ENCODE data around the gene KAT6B.

KAT6B gene

GRCh38 chr10:74995806-74996205 is 169.4 kb downstream of the KAT6B start:
- TF ChIP-seq, protein P1, sequence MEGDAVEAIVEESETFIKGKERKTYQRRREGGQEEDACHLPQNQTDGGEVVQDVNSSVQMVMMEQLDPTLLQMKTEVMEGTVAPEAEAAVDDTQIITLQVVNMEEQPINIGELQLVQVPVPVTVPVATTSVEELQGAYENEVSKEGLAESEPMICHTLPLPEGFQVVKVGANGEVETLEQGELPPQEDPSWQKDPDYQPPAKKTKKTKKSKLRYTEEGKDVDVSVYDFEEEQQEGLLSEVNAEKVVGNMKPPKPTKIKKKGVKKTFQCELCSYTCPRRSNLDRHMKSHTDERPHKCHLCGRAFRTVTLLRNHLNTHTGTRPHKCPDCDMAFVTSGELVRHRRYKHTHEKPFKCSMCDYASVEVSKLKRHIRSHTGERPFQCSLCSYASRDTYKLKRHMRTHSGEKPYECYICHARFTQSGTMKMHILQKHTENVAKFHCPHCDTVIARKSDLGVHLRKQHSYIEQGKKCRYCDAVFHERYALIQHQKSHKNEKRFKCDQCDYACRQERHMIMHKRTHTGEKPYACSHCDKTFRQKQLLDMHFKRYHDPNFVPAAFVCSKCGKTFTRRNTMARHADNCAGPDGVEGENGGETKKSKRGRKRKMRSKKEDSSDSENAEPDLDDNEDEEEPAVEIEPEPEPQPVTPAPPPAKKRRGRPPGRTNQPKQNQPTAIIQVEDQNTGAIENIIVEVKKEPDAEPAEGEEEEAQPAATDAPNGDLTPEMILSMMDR (IDR thresholded peaks at IDR 0.05; ENCODE audit: low read depth, low read length, missing control alignments) = no peak
- no peak overlapping the region for H3K4me3 ChIP-seq (ENCODE audit: low read depth, low read length)
- in situ Hi-C loops (cut with HindIII; ENCODE audit: low sequenced_read_pairs) = no loop called here
- DNase-seq (ENCODE audit: low read depth) = no peak

DNA sequence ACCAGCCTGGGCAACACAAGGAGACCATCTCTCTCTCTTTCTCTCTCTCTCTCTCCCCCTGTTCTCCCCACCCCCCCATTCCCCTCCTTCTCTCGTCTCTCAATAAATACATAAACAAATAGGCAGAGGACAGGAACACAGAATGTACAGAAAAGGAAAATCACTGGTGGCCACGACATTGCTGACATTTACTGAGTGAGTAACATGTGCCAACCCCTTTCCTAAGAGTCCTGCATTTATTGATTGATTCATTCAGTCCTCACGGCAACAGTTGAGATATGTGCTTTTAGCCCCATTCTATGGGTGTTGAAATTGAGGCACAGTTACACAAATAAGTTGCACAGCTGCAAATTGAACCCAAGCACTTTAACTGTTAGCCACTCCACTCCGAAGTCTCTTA is 170.8 kb downstream of the KAT6B start:
- DNase-seq (ENCODE audit: low read depth) = no peak
- in situ Hi-C loops (cut with HindIII; ENCODE audit: low sequenced_read_pairs) = no loop called here
- TF ChIP-seq, protein P1 (IDR thresholded peaks at IDR 0.05; ENCODE audit: low read depth, low read length, missing control alignments) = no peak
- no peak overlapping the region for H3K4me3 ChIP-seq (ENCODE audit: low read depth, low read length)

- TF ChIP-seq, protein P1 (IDR thresholded peaks at IDR 0.05; ENCODE audit: low read depth, low read length, missing control alignments) = no peak
- in situ Hi-C loops (cut with HindIII; ENCODE audit: low sequenced_read_pairs) = no loop called here
- no peak overlapping the region for H3K4me3 ChIP-seq (ENCODE audit: low read depth, low read length)
- DNase-seq (ENCODE audit: low read depth) = no peak
Observed at GRCh38 chr10:75000748-75001321, 174.4 kb downstream of the KAT6B start.

GRCh38 chr10:75001715-75002350 is 175.4 kb downstream of the KAT6B start:
- H3K4me3 ChIP-seq (ENCODE audit: low read depth, low read length) = no peak overlapping the region
- in situ Hi-C loops (cut with HindIII; ENCODE audit: low sequenced_read_pairs) = no loop called here
- TF ChIP-seq, protein P1 (IDR thresholded peaks at IDR 0.05; ENCODE audit: low read depth, low read length, missing control alignments) = no peak
- no peak for DNase-seq (ENCODE audit: low read depth)

DNA sequence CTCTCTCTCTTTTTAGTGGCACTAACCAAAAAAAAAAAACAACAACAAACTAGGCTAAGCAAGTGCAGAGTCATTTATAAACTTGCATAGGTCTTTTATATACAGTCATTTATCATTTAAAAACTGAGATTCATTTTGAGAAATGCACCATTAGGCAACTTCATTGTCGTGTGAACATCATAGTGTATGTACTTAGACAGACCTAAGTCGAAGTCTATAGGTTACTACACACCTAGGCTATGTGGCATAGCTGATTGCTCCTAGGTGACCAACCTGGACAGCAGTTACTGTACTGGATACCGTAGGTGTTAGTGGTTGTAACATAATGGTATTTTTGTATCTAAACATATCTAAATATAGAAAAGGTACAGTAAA is 175.9 kb downstream of the KAT6B start:
- in situ Hi-C loops (cut with HindIII; ENCODE audit: low sequenced_read_pairs) = no loop called here
- TF ChIP-seq, protein P1 (IDR thresholded peaks at IDR 0.05; ENCODE audit: low read depth, low read length, missing control alignments) = no peak
- no peak overlapping the region for H3K4me3 ChIP-seq (ENCODE audit: low read depth, low read length)
- DNase-seq (ENCODE audit: low read depth) = no peak

- TF ChIP-seq, protein P1 (IDR thresholded peaks at IDR 0.05; ENCODE audit: low read depth, low read length, missing control alignments) = no peak
- in situ Hi-C loops (cut with HindIII; ENCODE audit: low sequenced_read_pairs) = no loop called here
- DNase-seq (ENCODE audit: low read depth) = no peak
- H3K4me3 ChIP-seq (ENCODE audit: low read depth, low read length) = no peak overlapping the region
Observed at GRCh38 chr10:75002967-75003594, 176.7 kb downstream of the KAT6B start.

Measured in astrocyte of the cerebellum (primary cell).